Testis (tissue), 3 donors: ENCODE data around the gene FARS2. TPM values are rescaled to one million over a fixed set of nuclear protein-coding genes. Genes with fewer than 3 reads are reported as not detected.
"Not testable (repeated sequence)": the region's sequence is repeated elsewhere in the genome, so short reads cannot be mapped to it uniquely, and the experiment has no call there.

ENCODE experiments used
- DNase-seq: peaks from one replicate; pipeline ENCODE4 v3.0.0-alpha.2; 2019
- H3K27ac ChIP-seq, 2 donors: fragments of 200-600 bp; sonication (generic); one replicate each; pipeline ENCODE4 v1.5.1; 2019
- H3K27me3 ChIP-seq: fragments of 200-600 bp; sonication (generic); one replicate; pipeline ENCODE4 v1.5.1; 2019
- H3K36me3 ChIP-seq: fragments of 200-600 bp; sonication (generic); one replicate; pipeline ENCODE4 v1.5.1; 2017; ENCODE audit warnings: low read depth; ENCODE audit errors: missing control alignments
- H3K4me1 ChIP-seq: fragments of 200-600 bp; sonication (generic); one replicate; pipeline ENCODE4 v1.5.1; 2019
- H3K4me3 ChIP-seq, 2 donors: fragments of 200-600 bp; sonication (generic); one replicate each; pipeline ENCODE4 v1.5.1; 2017 to 2019
- H3K9me3 ChIP-seq: fragments of 200-600 bp; sonication (generic); one replicate; pipeline ENCODE4 v1.5.1; 2017
- CTCF ChIP-seq, 3 experiments: fragments of 450-650 bp in 2 of 3; fragments of 200-600 bp in 1 of 3; sonication (generic) in 1 of 3; IDR thresholded peaks; one replicate each; pipeline ENCODE4 v1.5.1; 2016 to 2019; ENCODE audit warnings: antibody characterized with exemption in 3 of 3, mild to moderate bottlenecking in 2 of 3, moderate library complexity in 1 of 3
- POLR2A ChIP-seq: fragments of 450-650 bp; IDR thresholded peaks from one replicate; pipeline ENCODE4 v1.6.1; 2017; ENCODE audit warnings: antibody characterized with exemption, mild to moderate bottlenecking, moderate library complexity
- WGBS, 2 donors: methylation state at CpG; one replicate each; pipeline ENCODE4 v1.1.5; 2018; 5-methylcytosine and 5-hydroxymethylcytosine counted together
- intact Hi-C: fragments of 100-400 bp; cut with DNase I; formaldehyde crosslinking; loops from one replicate; pipeline ENCODE4 v1.15.1; 2023; ENCODE audit warnings: low total_unique reads
- polyA plus RNA-seq: library from polyadenylated mRNA; stranded (reverse); fragments of 350-450 nt; fragmentation: Illumina TruSeq; extraction: RNeasy Lipid Tissue Mini Kit (QIAGEN cat#74804); gene quantifications from one replicate; pipeline ENCODE4 v1.2.3, GENCODE V29; 2014; ENCODE audit warnings: low read depth, low replicate concordance; ENCODE audit not compliant: insufficient read depth
- total RNA-seq, 2 donors: library from RNA; depleted of rRNA; stranded (reverse); fragments of >200 nt; gene quantifications; one replicate each; pipeline ENCODE4 v1.2.3, GENCODE V29; 2016

Gene FARS2
- total and polyA plus RNA-seq, 3 donors from 2014 or later, result 15.4 to 26.8 (median 22.1) TPM

GRCh38 chr6:5656226-5656625, 394.9 kb downstream of the FARS2 start:
- H3K27me3 ChIP-seq, result no peaks in the 10 kb centered on the region
- no peaks in the 10 kb centered on the region for H3K36me3 ChIP-seq
- no peaks in the 10 kb centered on the region for H3K9me3 ChIP-seq
- H3K4me1 ChIP-seq, result no peaks in the 10 kb centered on the region
- no peak overlapping the region for H3K4me3 ChIP-seq
- DNase-seq, result no peak
- no peak overlapping the region for H3K27ac ChIP-seq
- TF ChIP-seq CTCF (IDR thresholded peaks at IDR 0.05) (no peak), POLR2A (no peak)
- intact Hi-C loops, result no loop called here
- 97 to 100% methylated on average over 3 of the region's 3 CpGs for WGBS, 2 donors

GRCh38 chr6:5656695-5657094, 395.4 kb downstream of the FARS2 start:
- H3K4me3 ChIP-seq, H3K4me1 ChIP-seq, H3K27ac ChIP-seq, H3K27me3 ChIP-seq, DNase-seq, H3K36me3 ChIP-seq, H3K9me3 ChIP-seq, intact Hi-C loops: not testable (repeated sequence)
- 93 to 95% methylated on average over 6 of the region's 6 CpGs for WGBS, 2 donors

GRCh38 chr6:5657684-5658430, 396.5 kb downstream of the FARS2 start:
- no peak overlapping the region for H3K4me3 ChIP-seq
- H3K4me1 ChIP-seq, result no peaks in the 10 kb centered on the region
- WGBS, 2 donors, result 89 to 90% methylated on average over 9 of the region's 9 CpGs
- H3K36me3 ChIP-seq, result no peaks in the 10 kb centered on the region
- no peaks in the 10 kb centered on the region for H3K27me3 ChIP-seq
- TF ChIP-seq CTCF (IDR thresholded peaks at IDR 0.05) (no peak), POLR2A (no peak)
- no peaks in the 10 kb centered on the region for H3K9me3 ChIP-seq
- no peak for DNase-seq
- H3K27ac ChIP-seq, result no peak overlapping the region
- intact Hi-C loops, result no loop called here

GRCh38 chr6:5659467-5659866, 398.2 kb downstream of the FARS2 start:
- H3K4me1 ChIP-seq, result no peaks in the 10 kb centered on the region
- no peak for TF ChIP-seq CTCF (IDR thresholded peaks at IDR 0.05)
- TF ChIP-seq POLR2A, result no peak
- DNase-seq, result no peak
- no peak overlapping the region for H3K4me3 ChIP-seq
- H3K9me3 ChIP-seq, result no peaks in the 10 kb centered on the region
- H3K27ac ChIP-seq, result no peak overlapping the region
- intact Hi-C loops, result no loop called here
- no peaks in the 10 kb centered on the region for H3K27me3 ChIP-seq
- no peaks in the 10 kb centered on the region for H3K36me3 ChIP-seq

GRCh38 chr6:5660772-5661171, 399.5 kb downstream of the FARS2 start:
- H3K9me3 ChIP-seq, result no peaks in the 10 kb centered on the region
- 67 to 68% methylated on average over 5 of the region's 5 CpGs for WGBS, 2 donors
- DNase-seq, result no peak
- intact Hi-C loops, result no loop called here
- no peak overlapping the region for H3K27ac ChIP-seq
- H3K4me3 ChIP-seq, result no peak overlapping the region
- TF ChIP-seq CTCF (IDR thresholded peaks at IDR 0.05), result no peak
- TF ChIP-seq POLR2A, result no peak
- H3K4me1 ChIP-seq, result no peaks in the 10 kb centered on the region
- no peaks in the 10 kb centered on the region for H3K27me3 ChIP-seq
- H3K36me3 ChIP-seq, result no peaks in the 10 kb centered on the region
